Mesenchymal stem cell (in vitro differentiated cells and primary cell): ENCODE results near the gene AP5Z1.

Experiments
- DNase-seq: peaks from one replicate; pipeline ENCODE4 v3.0.0-alpha.2; 2013
- H2AFZ ChIP-seq: one replicate; pipeline ENCODE4 v1.6.1; 2013; ENCODE audit warnings: low read depth, mild to moderate bottlenecking, control low read depth, inconsistent platforms, low read length, moderate library complexity
- H2AK5ac ChIP-seq: 2 replicates; pipeline ENCODE4 v1.6.1; 2013; ENCODE audit warnings: low read length, moderate library complexity, mild to moderate bottlenecking, inconsistent platforms; ENCODE audit not compliant: severe bottlenecking
- H2BK120ac ChIP-seq: one replicate; pipeline ENCODE4 v1.6.1; 2013; ENCODE audit warnings: low read depth, mild to moderate bottlenecking, inconsistent platforms, low read length, moderate library complexity
- H2BK12ac ChIP-seq, 2 experiments: one replicate each; pipeline ENCODE4 v1.6.1; 2013; ENCODE audit warnings: inconsistent platforms in 2 of 2, low read length in 2 of 2, mild to moderate bottlenecking in 2 of 2, moderate library complexity in 2 of 2, control low read depth in 1 of 2
- H2BK15ac ChIP-seq: one replicate; pipeline ENCODE4 v1.6.1; 2013; ENCODE audit warnings: mild to moderate bottlenecking, low read depth, inconsistent platforms; ENCODE audit not compliant: poor library complexity, severe bottlenecking
- H2BK5ac ChIP-seq: 2 replicates; pipeline ENCODE4 v1.6.1; 2013; ENCODE audit warnings: low read depth, mild to moderate bottlenecking, low read length, control low read depth, inconsistent platforms; ENCODE audit not compliant: poor library complexity, severe bottlenecking
- H3K14ac ChIP-seq, 2 experiments: one replicate each; pipeline ENCODE4 v1.6.1; 2013; ENCODE audit warnings: inconsistent platforms in 2 of 2, low read length in 2 of 2, control low read depth in 1 of 2, mild to moderate bottlenecking in 1 of 2, moderate library complexity in 1 of 2
- H3K18ac ChIP-seq, 2 experiments: one replicate each; pipeline ENCODE4 v1.6.1; 2013; ENCODE audit warnings: inconsistent platforms in 2 of 2, low read length in 2 of 2, control low read depth in 1 of 2, low read depth in 1 of 2, mild to moderate bottlenecking in 1 of 2
- H3K23ac ChIP-seq, 2 experiments: one replicate each; pipeline ENCODE4 v1.6.1; 2013; ENCODE audit warnings: inconsistent platforms in 2 of 2, low read length in 2 of 2, mild to moderate bottlenecking in 2 of 2, moderate library complexity in 2 of 2, control low read depth in 1 of 2
- H3K27ac ChIP-seq: 2 replicates; pipeline ENCODE4 v1.5.1; 2013; ENCODE audit warnings: mild to moderate bottlenecking, moderate library complexity, low read length, control low read depth, inconsistent platforms; ENCODE audit not compliant: poor library complexity, severe bottlenecking
- H3K27me3 ChIP-seq, 2 experiments: 2 replicates each; pipeline versions ENCODE4 v1.6.1 to v1.7.0; 2013; ENCODE audit warnings: low read length in 2 of 2, mild to moderate bottlenecking in 2 of 2, moderate library complexity in 2 of 2, control low read depth in 1 of 2, inconsistent platforms in 1 of 2; ENCODE audit not compliant: control insufficient read depth in 1 of 2, insufficient read depth in 1 of 2
- H3K36me3 ChIP-seq, 2 experiments: 2 replicates each; pipeline versions ENCODE4 v1.6.1 to v1.7.0; 2013; ENCODE audit warnings: low read length in 2 of 2, control low read depth in 1 of 2, inconsistent platforms in 1 of 2, low read depth in 1 of 2, mild to moderate bottlenecking in 1 of 2; ENCODE audit not compliant: insufficient read depth in 2 of 2, control insufficient read depth in 1 of 2
- H3K4ac ChIP-seq, 2 experiments: one replicate each; pipeline ENCODE4 v1.6.1; 2013; ENCODE audit warnings: inconsistent platforms in 2 of 2, low read length in 2 of 2, mild to moderate bottlenecking in 2 of 2, moderate library complexity in 2 of 2, control low read depth in 1 of 2, low read depth in 1 of 2
- H3K4me1 ChIP-seq: 2 replicates; pipeline ENCODE4 v1.6.1; 2013; ENCODE audit warnings: low read depth, low read length, control low read depth; ENCODE audit not compliant: control insufficient read depth, insufficient read depth
- H3K4me2 ChIP-seq: 2 replicates; pipeline ENCODE4 v1.6.1; 2013; ENCODE audit warnings: low read length, mild to moderate bottlenecking, inconsistent platforms; ENCODE audit not compliant: poor library complexity, severe bottlenecking
- H3K4me3 ChIP-seq, 2 experiments: 2 replicates each; pipeline versions ENCODE4 v1.5.1 to v1.7.0; 2013; ENCODE audit warnings: low read length in 2 of 2, mild to moderate bottlenecking in 2 of 2, control low read depth in 1 of 2, low read depth in 1 of 2; ENCODE audit not compliant: insufficient read depth in 1 of 2
- H3K79me1 ChIP-seq: replicated peaks from 2 replicates; pipeline ENCODE4 v1.6.1; 2013; ENCODE audit warnings: mild to moderate bottlenecking, control low read depth, low read length, inconsistent platforms; ENCODE audit not compliant: poor library complexity, severe bottlenecking
- H3K9ac ChIP-seq: 2 replicates; pipeline ENCODE4 v1.7.0; 2013; ENCODE audit warnings: mild to moderate bottlenecking, low read length, moderate library complexity
- H3K9me3 ChIP-seq: 2 replicates; pipeline ENCODE4 v1.7.0; 2013; ENCODE audit warnings: mild to moderate bottlenecking, low read length; ENCODE audit not compliant: control insufficient read depth
- H4K8ac ChIP-seq: one replicate; pipeline ENCODE4 v1.6.1; 2013; ENCODE audit warnings: inconsistent platforms, mild to moderate bottlenecking, low read length, moderate library complexity
- H4K91ac ChIP-seq: one replicate; pipeline ENCODE4 v1.6.1; 2013; ENCODE audit warnings: mild to moderate bottlenecking, low read length, inconsistent platforms
- WGBS: methylation state at CpG from one replicate; pipeline ENCODE4 v1.1.7; 2013; ENCODE audit warnings: mixed read lengths; 5-methylcytosine and 5-hydroxymethylcytosine counted together

The AP5Z1 gene

GRCh38 chr7:4830176-4830575, 54.8 kb downstream of the AP5Z1 start:
- no peak overlapping the region for H4K91ac ChIP-seq
- no peak overlapping the region for H3K4me2 ChIP-seq
- H3K27me3 ChIP-seq = no peaks in the 10 kb centered on the region
- no peaks in the 10 kb centered on the region for H3K4me1 ChIP-seq
- WGBS = 60% methylated on average over 14 of the region's 14 CpGs
- no peak overlapping the region for H2BK12ac ChIP-seq
- H3K18ac ChIP-seq = no peak overlapping the region
- no peaks in the 10 kb centered on the region for H3K36me3 ChIP-seq
- no peak overlapping the region for H2BK15ac ChIP-seq
- H2BK5ac ChIP-seq = no peak overlapping the region
- no peak overlapping the region for H3K27ac ChIP-seq
- H3K9ac ChIP-seq = no peak overlapping the region
- H3K14ac ChIP-seq = no peak overlapping the region
- H3K4me3 ChIP-seq = no peak overlapping the region
- H2AFZ ChIP-seq = no peak overlapping the region
- H3K23ac ChIP-seq = no peak overlapping the region
- H2BK120ac ChIP-seq = no peak overlapping the region
- no peaks in the 10 kb centered on the region for H3K9me3 ChIP-seq
- H3K79me1 ChIP-seq = no peaks in the 10 kb centered on the region
- no peak overlapping the region for H3K4ac ChIP-seq
- H4K8ac ChIP-seq = no peak overlapping the region
- no peak overlapping the region for H2AK5ac ChIP-seq
- peak; percentile 64 for DNase-seq

- Histone ChIP-seq H4K91ac (no peak overlapping the region), H2AFZ (no peak overlapping the region), H2BK12ac (no peak overlapping the region), H3K79me1 (no peaks in the 10 kb centered on the region), H3K9ac (no peak overlapping the region), H3K9me3 (no peaks in the 10 kb centered on the region), H3K4me2 (no peak overlapping the region), H3K4me3 (no peak overlapping the region), H3K27ac (no peak overlapping the region), H3K23ac (no peak overlapping the region), H3K4me1 (peaks cover 4% of the 10 kb centered on the region), H2BK5ac (no peak overlapping the region), H2BK120ac (no peak overlapping the region), H3K4ac (no peak overlapping the region), H4K8ac (no peak overlapping the region), H3K14ac (no peak overlapping the region), H3K27me3 (no peaks in the 10 kb centered on the region), H3K18ac (no peak overlapping the region), H3K36me3 (no peaks in the 10 kb centered on the region), H2BK15ac (no peak overlapping the region), H2AK5ac (no peak overlapping the region)
- DNase-seq = no peak
- WGBS = 87% methylated on average over 17 of the region's 17 CpGs
These were observed 56.5 kb downstream of the AP5Z1 start for GRCh38 chr7:4831723-4832495.

GRCh38 chr7:4832711-4833110, 57.3 kb downstream of the AP5Z1 start:
- Histone ChIP-seq H3K27ac (no peak overlapping the region), H3K4me1 (peaks cover 7% of the 10 kb centered on the region), H3K14ac (no peak overlapping the region), H3K4me3 (no peak overlapping the region), H2BK120ac (no peak overlapping the region), H2AK5ac (no peak overlapping the region), H3K18ac (no peak overlapping the region), H3K79me1 (no peaks in the 10 kb centered on the region), H3K9me3 (no peaks in the 10 kb centered on the region), H3K4ac (no peak overlapping the region), H3K4me2 (no peak overlapping the region), H2BK12ac (no peak overlapping the region), H4K8ac (no peak overlapping the region), H2BK15ac (no peak overlapping the region), H2AFZ (no peak overlapping the region), H3K36me3 (no peaks in the 10 kb centered on the region), H4K91ac (no peak overlapping the region), H3K9ac (no peak overlapping the region), H3K23ac (no peak overlapping the region), H2BK5ac (no peak overlapping the region), H3K27me3 (peaks cover 0 to 5% of the 10 kb centered on the region in 2 experiments)
- no peak for DNase-seq
- 97% methylated on average over 16 of the region's 16 CpGs for WGBS

GRCh38 chr7:4833176-4833575, 57.8 kb downstream of the AP5Z1 start:
- H3K27ac ChIP-seq = no peak overlapping the region
- H2BK15ac ChIP-seq = no peak overlapping the region
- H3K27me3 ChIP-seq = peaks cover 0 to 5% of the 10 kb centered on the region in 2 experiments
- no peaks in the 10 kb centered on the region for H3K79me1 ChIP-seq
- no peak overlapping the region for H2BK120ac ChIP-seq
- WGBS = 90% methylated on average over 17 of the region's 17 CpGs
- no peak overlapping the region for H3K18ac ChIP-seq
- H3K4me3 ChIP-seq = peak overlapping the region in 1 of 2 experiments; percentile 10
- H2AFZ ChIP-seq = no peak overlapping the region
- no peak overlapping the region for H2BK12ac ChIP-seq
- no peak overlapping the region for H3K9ac ChIP-seq
- no peak overlapping the region for H3K4ac ChIP-seq
- no peak overlapping the region for H4K8ac ChIP-seq
- H3K23ac ChIP-seq = no peak overlapping the region
- peaks cover 7% of the 10 kb centered on the region for H3K4me1 ChIP-seq
- H3K9me3 ChIP-seq = no peaks in the 10 kb centered on the region
- DNase-seq = no peak
- H3K14ac ChIP-seq = no peak overlapping the region
- H3K4me2 ChIP-seq = no peak overlapping the region
- no peak overlapping the region for H2BK5ac ChIP-seq
- H3K36me3 ChIP-seq = no peaks in the 10 kb centered on the region
- no peak overlapping the region for H2AK5ac ChIP-seq
- no peak overlapping the region for H4K91ac ChIP-seq
